GM19455 (cell line): ENCODE data around the gene CLNK.
A peak's percentile ranks its signal among the peaks of the same experiment; 100 is the strongest.

Source experiments
- ATAC-seq: cut with Tn5 transposase; IDR thresholded peaks from one replicate; pipeline ENCODE4 v1.9.1; 2021; ENCODE audit not compliant: unreplicated experiment

Gene CLNK

GRCh38 chr4:10684631-10685030 is at the start of gene CLNK:
Gene CLNK (minus strand): TSS chr4:10684768. CDS start chr4:10667869, 16,899 bp downstream.
- ATAC-seq = peak; percentile 78

DNA sequence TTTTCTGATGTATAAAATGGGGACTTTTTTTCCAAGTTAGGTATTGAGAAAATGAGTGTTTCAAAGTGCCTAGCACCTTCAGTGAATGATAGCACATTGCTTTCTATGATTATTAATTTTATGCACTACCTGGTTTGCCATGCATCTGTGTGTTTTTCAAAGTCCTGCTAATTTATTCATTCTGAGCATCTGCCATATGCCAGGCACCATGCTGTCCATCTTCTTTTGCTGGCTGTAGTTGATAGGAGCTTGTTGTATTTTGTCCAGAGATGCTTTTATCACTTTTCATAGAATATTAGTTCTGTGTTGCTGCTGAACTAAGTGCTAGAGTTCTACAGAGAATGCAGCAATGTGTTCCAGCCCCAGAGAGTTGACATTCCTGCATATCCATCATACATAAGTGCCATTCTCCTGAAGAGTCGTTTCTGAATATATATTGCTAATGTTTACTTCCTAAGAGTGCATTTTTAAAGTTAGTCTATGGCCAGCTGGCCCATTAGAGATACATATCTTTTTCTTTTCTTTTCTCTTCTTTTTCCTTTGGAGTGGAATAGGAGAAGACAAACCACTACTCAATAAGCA is 49.0 kb upstream of the CLNK start:
- ATAC-seq = no peak

- no peak for ATAC-seq
Observed at GRCh38 chr4:10732914-10733415, 48.4 kb upstream of the CLNK start.

DNA sequence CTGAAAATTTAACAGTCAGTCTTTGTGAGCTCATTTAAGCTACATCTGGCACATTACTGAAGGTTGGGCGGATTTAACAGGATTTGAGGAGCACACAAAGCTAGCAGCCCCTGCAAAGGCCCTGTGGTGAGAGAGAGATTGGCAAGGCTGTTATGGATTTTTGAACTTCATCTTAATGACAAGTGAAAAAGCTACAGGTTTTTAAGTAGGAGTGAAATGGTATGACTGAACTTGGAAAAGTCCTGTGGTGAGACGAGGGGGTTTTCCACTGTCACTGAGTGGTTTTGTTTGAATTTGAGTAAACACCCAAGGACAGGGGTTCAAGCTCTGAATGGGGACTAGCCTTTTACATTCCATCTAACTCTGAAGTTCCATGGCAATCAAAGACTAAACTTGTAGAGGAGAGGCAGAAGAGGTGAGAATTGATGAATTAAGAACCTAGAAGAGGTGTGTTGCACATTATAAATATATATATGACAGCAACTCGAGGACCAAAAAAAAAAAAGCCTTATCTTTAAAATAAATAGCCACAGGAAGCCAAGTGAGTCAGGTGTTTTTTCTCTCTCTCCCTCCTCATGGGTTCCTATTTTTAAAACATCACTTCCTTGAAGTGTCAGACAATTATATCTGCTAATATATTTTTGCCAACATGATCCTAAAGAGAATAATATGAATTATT is 47.8 kb upstream of the CLNK start:
- no peak for ATAC-seq

DNA sequence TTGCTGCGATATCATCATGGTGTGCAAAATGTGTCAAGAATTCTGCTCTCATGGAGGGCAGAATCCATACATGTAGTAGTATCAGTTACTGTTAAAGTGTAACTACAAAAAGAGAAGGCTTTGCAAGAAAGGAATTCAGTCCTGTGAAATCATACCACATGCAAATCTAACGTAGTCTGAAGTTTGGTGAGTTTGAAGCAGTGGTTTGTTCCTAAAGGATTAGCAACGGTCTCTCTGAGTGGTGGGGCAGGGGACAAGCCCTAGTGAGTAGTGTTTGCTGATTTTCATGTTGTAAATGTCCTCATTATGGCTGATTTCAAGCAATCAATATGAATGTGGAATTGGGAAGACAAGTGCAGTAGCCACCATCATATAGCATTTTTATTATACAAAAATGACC is 47.1 kb upstream of the CLNK start:
- no peak for ATAC-seq

GRCh38 chr4:10731162-10731561 is 46.6 kb upstream of the CLNK start:
- ATAC-seq = no peak

DNA sequence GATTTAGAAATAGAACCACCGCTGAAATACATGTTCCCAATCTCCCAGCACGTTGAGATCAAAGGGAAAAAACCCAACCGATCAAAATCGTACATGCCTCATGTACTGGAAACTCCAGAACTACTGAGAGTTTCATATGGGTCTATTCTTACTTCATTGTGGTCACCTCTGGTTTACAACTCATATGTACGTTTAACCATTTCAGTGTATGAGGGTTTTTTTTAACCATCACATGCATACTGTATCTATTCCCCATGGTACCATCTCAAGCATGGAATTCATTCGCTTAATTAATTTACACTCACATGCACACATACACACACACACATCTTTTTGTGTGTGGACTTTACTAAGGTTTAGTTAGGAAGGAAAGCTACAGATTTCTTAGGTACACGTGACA is 46.0 kb upstream of the CLNK start:
- peak; percentile 72 for ATAC-seq

DNA sequence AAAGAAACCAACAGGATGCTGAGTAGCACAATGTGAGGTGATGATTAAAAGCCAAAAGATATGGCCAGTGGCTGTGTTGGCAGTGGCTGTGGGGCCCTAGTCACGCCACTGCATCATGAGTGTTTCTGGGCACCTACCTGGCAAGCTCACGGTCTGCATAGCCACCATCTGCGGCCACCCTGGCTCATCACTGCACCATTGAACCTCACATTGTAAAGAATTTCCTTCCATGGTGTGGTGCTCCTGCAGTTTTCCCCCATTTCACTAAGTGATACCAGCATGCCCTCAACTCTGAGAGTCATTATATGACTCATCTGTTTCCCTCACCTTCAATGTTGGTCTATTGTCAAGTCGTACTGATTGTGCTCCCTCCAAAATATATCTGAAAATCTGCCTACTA is 45.5 kb upstream of the CLNK start:
- ATAC-seq = peak; percentile 55

GRCh38 chr4:10729366-10729765 is 44.8 kb upstream of the CLNK start:
- ATAC-seq = no peak

DNA sequence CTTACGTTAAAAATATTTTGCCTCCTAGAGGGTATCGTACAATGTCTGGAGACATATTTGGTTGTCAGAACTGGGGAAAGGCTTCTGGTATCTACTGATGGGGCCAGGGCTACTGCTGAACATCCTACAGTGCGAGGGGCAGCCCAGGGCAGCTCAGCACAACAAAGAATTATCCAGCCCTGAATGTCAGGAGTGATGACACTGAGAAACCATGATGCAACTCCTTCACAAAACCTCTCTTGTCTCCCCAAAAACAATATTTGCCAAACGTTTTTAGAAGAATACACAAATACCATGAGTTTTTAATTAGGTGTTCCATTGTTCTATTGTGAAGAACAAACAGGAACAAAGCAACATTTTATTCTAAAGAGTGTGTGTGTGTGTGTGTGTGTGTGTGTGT is 43.4 kb upstream of the CLNK start:
- ATAC-seq = no peak

- ATAC-seq = no peak
Observed at GRCh38 chr4:10727140-10727880, 42.7 kb upstream of the CLNK start.

GRCh38 chr4:10722957-10723356 is 38.4 kb upstream of the CLNK start:
- ATAC-seq = peak; percentile 77

GRCh38 chr4:10721616-10722015 is 37.0 kb upstream of the CLNK start:
- ATAC-seq = no peak

GRCh38 chr4:10716163-10716562 is 31.6 kb upstream of the CLNK start:
- no peak for ATAC-seq

DNA sequence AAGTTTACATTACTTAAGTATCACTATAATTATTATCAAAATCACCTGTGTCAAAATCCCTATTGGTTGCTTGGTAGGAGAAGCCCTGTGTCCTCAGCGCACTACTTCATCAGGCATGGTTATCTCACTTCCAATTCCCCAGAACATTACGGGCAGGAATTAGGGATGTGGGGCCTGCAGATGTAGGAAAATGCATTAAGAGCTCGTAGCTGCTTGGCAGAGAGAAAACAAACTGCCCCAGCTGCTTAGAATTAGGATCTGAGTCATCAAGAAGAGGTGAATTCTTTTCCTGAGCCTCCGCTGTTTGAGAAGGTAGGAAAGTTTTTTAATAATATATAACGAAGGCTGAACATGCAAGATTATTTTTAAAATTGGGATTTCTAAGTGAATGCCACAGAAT is 31.1 kb upstream of the CLNK start:
- no peak for ATAC-seq

DNA sequence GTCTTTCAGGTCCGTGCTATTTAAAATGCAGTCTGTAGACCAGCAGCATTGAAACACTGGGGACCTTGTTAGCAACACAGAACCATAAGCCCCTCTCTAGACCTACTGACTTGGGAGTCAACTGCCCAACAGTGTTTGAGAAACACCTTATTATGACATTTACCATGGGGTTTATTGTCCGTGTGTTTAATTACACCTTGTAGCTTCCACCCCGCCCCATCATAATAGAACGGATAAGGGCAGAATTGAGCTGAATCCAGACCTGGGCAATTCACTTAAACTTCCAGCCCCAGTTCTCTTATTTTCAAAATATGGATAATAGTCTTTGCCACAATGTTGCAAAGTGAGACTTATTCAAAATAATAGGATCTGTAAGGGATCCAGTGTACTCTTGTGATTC is 30.6 kb upstream of the CLNK start:
- ATAC-seq = no peak

DNA sequence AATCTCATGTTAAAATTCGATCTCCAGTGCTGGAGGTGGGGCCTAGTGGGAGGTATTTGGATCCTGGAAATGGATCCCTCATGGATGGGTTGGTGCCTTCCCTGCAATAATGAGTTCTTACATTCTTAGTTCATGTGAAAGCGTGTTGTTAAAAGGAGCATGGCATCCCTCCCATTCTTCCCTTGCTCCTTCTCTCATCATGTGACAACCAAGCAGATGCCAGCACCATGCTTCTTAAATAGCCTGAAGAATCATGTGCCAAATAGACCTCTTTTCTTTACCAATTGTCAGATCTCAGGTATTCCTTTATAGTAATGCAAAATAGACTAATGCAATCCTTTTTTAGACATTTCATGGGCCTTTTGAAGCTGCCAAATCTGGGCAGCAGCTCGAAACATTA is 29.0 kb upstream of the CLNK start:
- ATAC-seq = no peak

GRCh38 chr4:10706236-10706635 is 21.7 kb upstream of the CLNK start:
- no peak for ATAC-seq

GRCh38 chr4:10704430-10704810 is 19.9 kb upstream of the CLNK start:
- ATAC-seq = no peak

GRCh38 chr4:10703766-10704429 is 19.3 kb upstream of the CLNK start:
- ATAC-seq = no peak

DNA sequence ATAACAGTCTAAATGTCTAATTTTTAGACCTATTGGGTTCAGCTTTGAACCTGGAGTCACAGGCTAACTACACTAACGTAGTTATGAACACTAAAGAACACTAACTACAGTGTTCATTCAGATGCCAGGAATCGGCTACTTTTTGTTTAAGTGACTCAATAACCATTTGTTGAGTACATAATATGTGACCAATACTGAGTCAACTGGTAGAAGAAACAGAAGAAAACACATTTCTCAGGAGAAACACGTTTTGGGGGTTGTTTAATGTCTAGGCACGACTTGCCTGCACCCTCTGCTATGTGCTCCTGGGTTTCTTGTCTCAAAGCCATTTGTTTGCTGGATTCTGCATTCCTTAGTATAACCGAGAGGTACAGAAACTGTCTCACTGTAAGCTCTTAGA is 18.6 kb upstream of the CLNK start:
- no peak for ATAC-seq
